HepG2 (cell line): ENCODE data around the gene DUS1L. TPM values are rescaled to one million over a fixed set of nuclear protein-coding genes. Genes with fewer than 3 reads are reported as not detected.
A peak's percentile ranks its signal among the peaks of the same experiment; 100 is the strongest.

Experiments
- HES4 ChIP-seq: sonication (generic); formaldehyde crosslinking; IDR thresholded peaks from 2 replicates; pipeline ENCODE4 v1.9.0; 2021; ENCODE audit warnings: mild to moderate bottlenecking, missing genetic modification reagents, borderline replicate concordance
- HOXA3 ChIP-seq: sonication (generic); formaldehyde crosslinking; IDR thresholded peaks from 2 replicates; pipeline ENCODE4 v1.5.0; 2020; ENCODE audit warnings: missing genetic modification reagents
- MAZ ChIP-seq, 2 experiments: sonication (generic) in 1 of 2; formaldehyde crosslinking in 1 of 2; IDR thresholded peaks; 2 replicates each; pipeline versions ENCODE4 v1.5.0 to v1.6.1; 2012 to 2020; ENCODE audit warnings: low read depth in 2 of 2, mild to moderate bottlenecking in 2 of 2, borderline replicate concordance in 1 of 2, improper control_type of control experiment in 1 of 2, low read length in 1 of 2, missing genetic modification reagents in 1 of 2, moderate library complexity in 1 of 2
- RBFOX2 ChIP-seq: fragments of 200-400 bp; formaldehyde crosslinking; IDR thresholded peaks from 2 replicates; pipeline ENCODE4 v1.6.1; 2017; ENCODE audit warnings: low read depth, mild to moderate bottlenecking, low read length
- SALL1 ChIP-seq: sonication (generic); formaldehyde crosslinking; IDR thresholded peaks from 2 replicates; pipeline ENCODE4 v1.8.0; 2022; ENCODE audit warnings: mild to moderate bottlenecking, missing genetic modification reagents
- SP5 ChIP-seq: IDR thresholded peaks from 2 replicates; pipeline ENCODE4 v1.6.1; 2016; ENCODE audit warnings: low read depth, borderline replicate concordance
- TOE1 ChIP-seq: sonication (generic); formaldehyde crosslinking; IDR thresholded peaks from 2 replicates; pipeline ENCODE4 v1.4.0; 2020; ENCODE audit warnings: mild to moderate bottlenecking, missing genetic modification reagents
- polyA plus RNA-seq, 8 experiments: library from polyadenylated mRNA; depleted of rRNA in 3 of 8; stranded (reverse) in 7 of 8; unstranded in 1 of 8; fragments of >200 nt; fragmentation: Illumina TruSeq in 4 of 8; extraction: Trizol in 4 of 8; gene quantifications; 2 replicates each; pipeline versions ENCODE4 v1.2.1 to v1.2.3, GENCODE V29; 2011 to 2016; ENCODE audit warnings: low read depth in 4 of 8, missing spikeins in 1 of 8, mixed read lengths in 1 of 8; ENCODE audit not compliant: insufficient read depth in 1 of 8
- total RNA-seq, 5 experiments: library from RNA; depleted of rRNA; stranded (reverse); fragments of >200 nt; fragmentation: Illumina TruSeq; extraction: Trizol; gene quantifications; 2 replicates each; pipeline ENCODE4 v1.2.3, GENCODE V29; 2016; ENCODE audit warnings: low read depth in 1 of 5
- TF ChIP-seq, protein P1 (sequence below): sonication (generic); formaldehyde crosslinking; IDR thresholded peaks from 2 replicates; pipeline ENCODE4 v1.4.0; 2020; ENCODE audit warnings: missing genetic modification reagents
- TF ChIP-seq, protein P2 (sequence below): sonication (generic); formaldehyde crosslinking; IDR thresholded peaks from 2 replicates; pipeline ENCODE4 v1.8.1; 2022; ENCODE audit warnings: low read depth, mild to moderate bottlenecking, missing genetic modification reagents
- TF ChIP-seq, protein P3 (sequence below): sonication (generic); formaldehyde crosslinking; IDR thresholded peaks from 2 replicates; pipeline ENCODE4 v1.5.1; 2020; ENCODE audit warnings: mild to moderate bottlenecking, missing genetic modification reagents, moderate library complexity
- TF ChIP-seq, protein P4 (sequence below), 2 experiments: sonication (generic) in 1 of 2; formaldehyde crosslinking in 1 of 2; IDR thresholded peaks; 2 replicates each; pipeline versions ENCODE4 v1.6.1 to v1.9.0; 2014 to 2022; ENCODE audit warnings: antibody characterized with exemption in 1 of 2, borderline replicate concordance in 1 of 2, inconsistent platforms in 1 of 2, low read depth in 1 of 2, missing genetic modification reagents in 1 of 2

Gene DUS1L
- total and polyA plus RNA-seq, 2 of the 13 experiments (the other 11 are each of a cell fraction or from before 2014, with no cell fraction given), result 81.0 to 109 TPM

DNA sequence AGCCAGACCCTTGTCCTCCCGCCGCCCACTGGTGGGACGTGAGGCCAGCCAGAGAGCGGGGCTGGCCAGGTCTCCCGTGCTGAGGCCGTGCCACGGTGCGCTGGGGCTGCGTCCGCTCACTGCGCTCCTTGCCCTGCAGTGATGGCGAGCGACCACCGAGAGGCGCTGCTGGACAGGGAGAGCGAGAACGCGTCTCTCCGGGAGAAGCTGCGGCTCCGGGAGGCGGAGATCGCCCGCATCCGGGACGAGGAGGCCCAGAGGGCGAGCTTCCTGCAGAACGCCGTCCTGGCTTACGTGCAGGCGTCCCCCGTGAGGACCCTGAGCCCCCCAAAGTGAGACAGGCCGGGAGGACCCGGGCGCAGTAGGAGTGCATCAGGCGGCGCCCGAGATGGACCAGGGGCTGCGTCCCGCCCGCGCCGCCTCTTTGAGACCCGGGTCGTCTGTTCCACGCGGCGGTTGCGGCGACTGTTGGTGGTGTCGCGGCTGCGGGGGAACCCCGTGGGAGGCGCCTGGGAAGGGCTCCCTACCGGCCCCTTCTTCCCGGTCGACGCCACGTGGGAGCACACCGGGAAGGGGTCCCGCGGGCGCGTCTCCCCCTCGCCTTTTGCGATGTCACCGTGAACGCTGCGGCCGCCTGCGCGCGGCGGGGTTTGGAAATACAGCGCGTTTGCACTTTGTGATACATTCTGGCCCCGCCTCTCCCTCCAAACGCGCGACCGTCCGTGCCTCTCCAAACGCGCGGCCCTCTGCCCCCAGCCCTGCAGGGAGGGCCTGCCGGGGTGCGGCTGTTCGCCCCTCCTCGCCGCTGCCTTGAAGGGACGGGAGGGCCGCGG is 34.9 kb downstream of the DUS1L start (continued):
- TF ChIP-seq, protein P1, sequence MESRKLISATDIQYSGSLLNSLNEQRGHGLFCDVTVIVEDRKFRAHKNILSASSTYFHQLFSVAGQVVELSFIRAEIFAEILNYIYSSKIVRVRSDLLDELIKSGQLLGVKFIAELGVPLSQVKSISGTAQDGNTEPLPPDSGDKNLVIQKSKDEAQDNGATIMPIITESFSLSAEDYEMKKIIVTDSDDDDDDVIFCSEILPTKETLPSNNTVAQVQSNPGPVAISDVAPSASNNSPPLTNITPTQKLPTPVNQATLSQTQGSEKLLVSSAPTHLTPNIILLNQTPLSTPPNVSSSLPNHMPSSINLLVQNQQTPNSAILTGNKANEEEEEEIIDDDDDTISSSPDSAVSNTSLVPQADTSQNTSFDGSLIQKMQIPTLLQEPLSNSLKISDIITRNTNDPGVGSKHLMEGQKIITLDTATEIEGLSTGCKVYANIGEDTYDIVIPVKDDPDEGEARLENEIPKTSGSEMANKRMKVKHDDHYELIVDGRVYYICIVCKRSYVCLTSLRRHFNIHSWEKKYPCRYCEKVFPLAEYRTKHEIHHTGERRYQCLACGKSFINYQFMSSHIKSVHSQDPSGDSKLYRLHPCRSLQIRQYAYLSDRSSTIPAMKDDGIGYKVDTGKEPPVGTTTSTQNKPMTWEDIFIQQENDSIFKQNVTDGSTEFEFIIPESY (CRISPR knock-in tag), result peak; percentile 100
- TF ChIP-seq HES4, result no peak
- 0 out of 2 replicates have a peak, but pooled peaks have one; percentile 20 for TF ChIP-seq SP5 (CRISPR knock-in tag)
- TF ChIP-seq HOXA3 (CRISPR knock-in tag), result peak; percentile 96
- TF ChIP-seq, protein P2, sequence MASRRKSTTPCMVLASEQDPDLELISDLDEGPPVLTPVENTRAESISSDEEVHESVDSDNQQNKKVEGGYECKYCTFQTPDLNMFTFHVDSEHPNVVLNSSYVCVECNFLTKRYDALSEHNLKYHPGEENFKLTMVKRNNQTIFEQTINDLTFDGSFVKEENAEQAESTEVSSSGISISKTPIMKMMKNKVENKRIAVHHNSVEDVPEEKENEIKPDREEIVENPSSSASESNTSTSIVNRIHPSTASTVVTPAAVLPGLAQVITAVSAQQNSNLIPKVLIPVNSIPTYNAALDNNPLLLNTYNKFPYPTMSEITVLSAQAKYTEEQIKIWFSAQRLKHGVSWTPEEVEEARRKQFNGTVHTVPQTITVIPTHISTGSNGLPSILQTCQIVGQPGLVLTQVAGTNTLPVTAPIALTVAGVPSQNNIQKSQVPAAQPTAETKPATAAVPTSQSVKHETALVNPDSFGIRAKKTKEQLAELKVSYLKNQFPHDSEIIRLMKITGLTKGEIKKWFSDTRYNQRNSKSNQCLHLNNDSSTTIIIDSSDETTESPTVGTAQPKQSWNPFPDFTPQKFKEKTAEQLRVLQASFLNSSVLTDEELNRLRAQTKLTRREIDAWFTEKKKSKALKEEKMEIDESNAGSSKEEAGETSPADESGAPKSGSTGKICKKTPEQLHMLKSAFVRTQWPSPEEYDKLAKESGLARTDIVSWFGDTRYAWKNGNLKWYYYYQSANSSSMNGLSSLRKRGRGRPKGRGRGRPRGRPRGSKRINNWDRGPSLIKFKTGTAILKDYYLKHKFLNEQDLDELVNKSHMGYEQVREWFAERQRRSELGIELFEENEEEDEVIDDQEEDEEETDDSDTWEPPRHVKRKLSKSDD (CRISPR knock-in tag), result peak; percentile 96
- no peak for TF ChIP-seq TOE1 (CRISPR knock-in tag)
- peak; percentile 30; the same call in 1 of the 2 replicates for TF ChIP-seq RBFOX2
- TF ChIP-seq SALL1, result 0 out of 2 replicates have a peak, but pooled peaks have one; percentile 15
- TF ChIP-seq, protein P3, sequence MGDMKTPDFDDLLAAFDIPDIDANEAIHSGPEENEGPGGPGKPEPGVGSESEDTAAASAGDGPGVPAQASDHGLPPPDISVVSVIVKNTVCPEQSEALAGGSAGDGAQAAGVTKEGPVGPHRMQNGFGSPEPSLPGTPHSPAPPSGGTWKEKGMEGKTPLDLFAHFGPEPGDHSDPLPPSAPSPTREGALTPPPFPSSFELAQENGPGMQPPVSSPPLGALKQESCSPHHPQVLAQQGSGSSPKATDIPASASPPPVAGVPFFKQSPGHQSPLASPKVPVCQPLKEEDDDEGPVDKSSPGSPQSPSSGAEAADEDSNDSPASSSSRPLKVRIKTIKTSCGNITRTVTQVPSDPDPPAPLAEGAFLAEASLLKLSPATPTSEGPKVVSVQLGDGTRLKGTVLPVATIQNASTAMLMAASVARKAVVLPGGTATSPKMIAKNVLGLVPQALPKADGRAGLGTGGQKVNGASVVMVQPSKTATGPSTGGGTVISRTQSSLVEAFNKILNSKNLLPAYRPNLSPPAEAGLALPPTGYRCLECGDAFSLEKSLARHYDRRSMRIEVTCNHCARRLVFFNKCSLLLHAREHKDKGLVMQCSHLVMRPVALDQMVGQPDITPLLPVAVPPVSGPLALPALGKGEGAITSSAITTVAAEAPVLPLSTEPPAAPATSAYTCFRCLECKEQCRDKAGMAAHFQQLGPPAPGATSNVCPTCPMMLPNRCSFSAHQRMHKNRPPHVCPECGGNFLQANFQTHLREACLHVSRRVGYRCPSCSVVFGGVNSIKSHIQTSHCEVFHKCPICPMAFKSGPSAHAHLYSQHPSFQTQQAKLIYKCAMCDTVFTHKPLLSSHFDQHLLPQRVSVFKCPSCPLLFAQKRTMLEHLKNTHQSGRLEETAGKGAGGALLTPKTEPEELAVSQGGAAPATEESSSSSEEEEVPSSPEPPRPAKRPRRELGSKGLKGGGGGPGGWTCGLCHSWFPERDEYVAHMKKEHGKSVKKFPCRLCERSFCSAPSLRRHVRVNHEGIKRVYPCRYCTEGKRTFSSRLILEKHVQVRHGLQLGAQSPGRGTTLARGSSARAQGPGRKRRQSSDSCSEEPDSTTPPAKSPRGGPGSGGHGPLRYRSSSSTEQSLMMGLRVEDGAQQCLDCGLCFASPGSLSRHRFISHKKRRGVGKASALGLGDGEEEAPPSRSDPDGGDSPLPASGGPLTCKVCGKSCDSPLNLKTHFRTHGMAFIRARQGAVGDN (CRISPR knock-in tag), result peak; percentile 60
- no peak for TF ChIP-seq MAZ (IDR thresholded peaks at IDR 0.05; ENCODE audit: borderline replicate concordance, low read depth, low read length)
- peak; percentile 28; the same call in 1 of the 2 replicates for TF ChIP-seq MAZ (CRISPR knock-in tag; IDR thresholded peaks at IDR 0.05; ENCODE audit: low read depth)
- TF ChIP-seq, protein P4, sequence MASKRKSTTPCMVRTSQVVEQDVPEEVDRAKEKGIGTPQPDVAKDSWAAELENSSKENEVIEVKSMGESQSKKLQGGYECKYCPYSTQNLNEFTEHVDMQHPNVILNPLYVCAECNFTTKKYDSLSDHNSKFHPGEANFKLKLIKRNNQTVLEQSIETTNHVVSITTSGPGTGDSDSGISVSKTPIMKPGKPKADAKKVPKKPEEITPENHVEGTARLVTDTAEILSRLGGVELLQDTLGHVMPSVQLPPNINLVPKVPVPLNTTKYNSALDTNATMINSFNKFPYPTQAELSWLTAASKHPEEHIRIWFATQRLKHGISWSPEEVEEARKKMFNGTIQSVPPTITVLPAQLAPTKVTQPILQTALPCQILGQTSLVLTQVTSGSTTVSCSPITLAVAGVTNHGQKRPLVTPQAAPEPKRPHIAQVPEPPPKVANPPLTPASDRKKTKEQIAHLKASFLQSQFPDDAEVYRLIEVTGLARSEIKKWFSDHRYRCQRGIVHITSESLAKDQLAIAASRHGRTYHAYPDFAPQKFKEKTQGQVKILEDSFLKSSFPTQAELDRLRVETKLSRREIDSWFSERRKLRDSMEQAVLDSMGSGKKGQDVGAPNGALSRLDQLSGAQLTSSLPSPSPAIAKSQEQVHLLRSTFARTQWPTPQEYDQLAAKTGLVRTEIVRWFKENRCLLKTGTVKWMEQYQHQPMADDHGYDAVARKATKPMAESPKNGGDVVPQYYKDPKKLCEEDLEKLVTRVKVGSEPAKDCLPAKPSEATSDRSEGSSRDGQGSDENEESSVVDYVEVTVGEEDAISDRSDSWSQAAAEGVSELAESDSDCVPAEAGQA (IDR thresholded peaks at IDR 0.05; ENCODE audit: low read depth), result 0 out of 2 replicates have a peak, but pooled peaks have one; percentile 18
- TF ChIP-seq, protein P4 (CRISPR knock-in tag; IDR thresholded peaks at IDR 0.05; ENCODE audit: borderline replicate concordance), result no peak
